ENCODE measurements around the gene C2CD3. TPM values are rescaled to one million over a fixed set of nuclear protein-coding genes. Genes with fewer than 3 reads are reported as not detected.

C2CD3 gene
- total and polyA plus RNA-seq, 9 of the 15 experiments (the other 6 are each of a cell fraction or from before 2014, with no cell fraction given), result 4.4 to 20.2 (median 15.4) TPM

DNA sequence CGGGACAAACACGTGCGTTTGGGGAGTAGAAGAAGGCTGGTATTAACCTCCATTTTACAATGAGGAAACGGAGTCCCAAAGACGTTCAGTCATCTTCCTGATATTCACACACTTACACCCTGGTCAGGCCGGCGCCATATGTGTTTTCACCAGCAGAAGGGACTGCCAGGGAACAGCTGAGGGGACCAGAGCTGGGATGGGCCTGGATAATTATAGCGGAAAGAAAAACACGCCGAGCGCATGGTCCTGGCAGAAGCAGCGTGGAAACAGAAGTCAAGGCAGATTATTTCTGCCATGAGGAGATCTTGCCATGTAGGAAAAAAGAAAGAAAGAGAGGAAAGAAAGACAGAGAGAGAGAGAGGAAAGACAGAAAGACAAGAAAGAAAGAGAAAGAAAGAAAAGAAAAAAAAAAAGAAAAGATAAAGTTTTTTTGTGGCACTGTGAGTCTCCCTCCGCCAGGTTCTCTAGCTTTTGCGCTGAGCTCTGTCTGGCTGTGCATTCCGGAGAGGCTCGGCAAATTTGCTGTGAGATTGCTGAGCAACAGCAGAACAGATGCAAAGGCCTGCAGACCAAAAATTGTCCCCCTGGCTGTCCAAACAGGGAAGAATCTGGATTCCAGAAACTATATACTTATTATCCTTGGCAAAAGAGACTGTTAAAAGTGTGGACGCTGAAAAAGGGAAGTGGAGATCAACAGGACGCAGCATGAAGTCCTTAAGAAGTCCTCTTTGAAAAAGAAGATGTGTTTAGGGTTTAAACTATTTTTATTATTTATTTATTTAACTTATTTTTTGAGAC lies 186.9 kb downstream of the C2CD3 start (continued):
- TF ChIP-seq U2AF2 (optimal IDR thresholded peaks at IDR 0.05; ENCODE audit: low read depth, low read length) (no peak), PYGO2 (tag; IDR thresholded peaks at IDR 0.05) (no peak), CREBBP (IDR thresholded peaks at IDR 0.05; ENCODE audit: low read depth, low read length) (no peak), HMGN3 (IDR thresholded peaks at IDR 0.05; ENCODE audit: borderline replicate concordance, extremely low read depth, insufficient read length, low read depth, low read length) (no peak), FOXK2 (conservative IDR thresholded peaks at IDR 0.05 in 1 of 2, IDR thresholded peaks at IDR 0.05 in 1 of 2; ENCODE audit: low read depth in 2 of 2) (no peak), MYBL2 (IDR thresholded peaks at IDR 0.05; ENCODE audit: low read depth) (no peak), MYBL2 (CRISPR knock-in tag; IDR thresholded peaks at IDR 0.05; ENCODE audit: borderline replicate concordance) (no peak), TBL1XR1 (IDR thresholded peaks at IDR 0.05; ENCODE audit: low read length in 2 of 2) (no peak), ZNF197 (CRISPR knock-in tag; IDR thresholded peaks at IDR 0.05; ENCODE audit: low read depth) (no peak), ETV6 (IDR thresholded peaks at IDR 0.05; ENCODE audit: borderline replicate concordance in 1 of 2, low read depth in 2 of 2, low read length in 1 of 2) (0 out of 4 replicates have a peak, but pooled peaks of 1 of the 2 experiments have one; percentile 20), ETV6 (CRISPR knock-in tag; IDR thresholded peaks at IDR 0.05; ENCODE audit: borderline replicate concordance) (no peak), ZBED1 (IDR thresholded peaks at IDR 0.05) (no peak), ZFP36 (IDR thresholded peaks at IDR 0.05; ENCODE audit: low read depth, low read length, partially characterized antibody) (peak; percentile 53), LCOR (CRISPR knock-in tag; IDR thresholded peaks at IDR 0.05) (no peak), SIRT6 (IDR thresholded peaks at IDR 0.05; ENCODE audit: low read depth, low read length) (no peak), RCOR1 (IDR thresholded peaks at IDR 0.05; ENCODE audit: borderline replicate concordance in 1 of 2, low read depth in 2 of 2, low read length in 2 of 2) (no peak), TCF7 (IDR thresholded peaks at IDR 0.05; ENCODE audit: borderline replicate concordance) (no peak), SP2 (IDR thresholded peaks at IDR 0.05; ENCODE audit: extremely low read depth, low read depth, low read length, poor library complexity, severe bottlenecking) (no peak), DACH1 (IDR thresholded peaks at IDR 0.05; ENCODE audit: partially characterized antibody) (no peak)
- TF ChIP-seq, protein P1, sequence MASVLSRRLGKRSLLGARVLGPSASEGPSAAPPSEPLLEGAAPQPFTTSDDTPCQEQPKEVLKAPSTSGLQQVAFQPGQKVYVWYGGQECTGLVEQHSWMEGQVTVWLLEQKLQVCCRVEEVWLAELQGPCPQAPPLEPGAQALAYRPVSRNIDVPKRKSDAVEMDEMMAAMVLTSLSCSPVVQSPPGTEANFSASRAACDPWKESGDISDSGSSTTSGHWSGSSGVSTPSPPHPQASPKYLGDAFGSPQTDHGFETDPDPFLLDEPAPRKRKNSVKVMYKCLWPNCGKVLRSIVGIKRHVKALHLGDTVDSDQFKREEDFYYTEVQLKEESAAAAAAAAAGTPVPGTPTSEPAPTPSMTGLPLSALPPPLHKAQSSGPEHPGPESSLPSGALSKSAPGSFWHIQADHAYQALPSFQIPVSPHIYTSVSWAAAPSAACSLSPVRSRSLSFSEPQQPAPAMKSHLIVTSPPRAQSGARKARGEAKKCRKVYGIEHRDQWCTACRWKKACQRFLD (CRISPR knock-in tag; IDR thresholded peaks at IDR 0.05), result peak; percentile 12; the same call in 1 of the 2 replicates
- TF ChIP-seq, protein P2, sequence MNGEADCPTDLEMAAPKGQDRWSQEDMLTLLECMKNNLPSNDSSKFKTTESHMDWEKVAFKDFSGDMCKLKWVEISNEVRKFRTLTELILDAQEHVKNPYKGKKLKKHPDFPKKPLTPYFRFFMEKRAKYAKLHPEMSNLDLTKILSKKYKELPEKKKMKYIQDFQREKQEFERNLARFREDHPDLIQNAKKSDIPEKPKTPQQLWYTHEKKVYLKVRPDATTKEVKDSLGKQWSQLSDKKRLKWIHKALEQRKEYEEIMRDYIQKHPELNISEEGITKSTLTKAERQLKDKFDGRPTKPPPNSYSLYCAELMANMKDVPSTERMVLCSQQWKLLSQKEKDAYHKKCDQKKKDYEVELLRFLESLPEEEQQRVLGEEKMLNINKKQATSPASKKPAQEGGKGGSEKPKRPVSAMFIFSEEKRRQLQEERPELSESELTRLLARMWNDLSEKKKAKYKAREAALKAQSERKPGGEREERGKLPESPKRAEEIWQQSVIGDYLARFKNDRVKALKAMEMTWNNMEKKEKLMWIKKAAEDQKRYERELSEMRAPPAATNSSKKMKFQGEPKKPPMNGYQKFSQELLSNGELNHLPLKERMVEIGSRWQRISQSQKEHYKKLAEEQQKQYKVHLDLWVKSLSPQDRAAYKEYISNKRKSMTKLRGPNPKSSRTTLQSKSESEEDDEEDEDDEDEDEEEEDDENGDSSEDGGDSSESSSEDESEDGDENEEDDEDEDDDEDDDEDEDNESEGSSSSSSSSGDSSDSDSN (IDR thresholded peaks at IDR 0.05; ENCODE audit: borderline replicate concordance in 1 of 2, low read depth in 2 of 2, low read length in 2 of 2), result no peak
